OCI-LY3 (cell line): Measurements from ENCODE around the gene FBXO21.

Experiments
- H2AFZ ChIP-seq: fragments of 200-600, 300-600 bp; shearing (Covaris generic); 2 replicates; pipeline ENCODE4 v1.6.0; 2014; ENCODE audit warnings: antibody characterized with exemption, low read depth, low read length
- H3K27ac ChIP-seq: fragments of 200-600, 300-600 bp; sonication (generic); 2 replicates; pipeline ENCODE4 v1.5.1; 2014; ENCODE audit warnings: mild to moderate bottlenecking, low read length, moderate library complexity, mixed read lengths
- H3K27me3 ChIP-seq: fragments of 200-600, 300-600 bp; sonication (generic); 2 replicates; pipeline ENCODE4 v1.6.1; 2014; ENCODE audit warnings: low read depth, low read length, mixed read lengths
- H3K36me3 ChIP-seq: fragments of 200-600, 300-600 bp; sonication (generic); replicated peaks from 2 replicates; pipeline ENCODE3; 2014; ENCODE audit warnings: low read depth, low read length, mixed read lengths
- H3K4me1 ChIP-seq: fragments of 300-600, 200-600 bp; sonication (generic); 2 replicates; pipeline ENCODE4 v1.6.1; 2014; ENCODE audit warnings: low read length, mixed read lengths
- H3K4me2 ChIP-seq: fragments of 200-600, 300-600 bp; sonication (generic); 2 replicates; pipeline ENCODE4 v1.6.1; 2014; ENCODE audit warnings: low read length, mixed read lengths
- H3K4me3 ChIP-seq: fragments of 300-600, 200-600 bp; sonication (generic); 2 replicates; pipeline ENCODE4 v1.5.1; 2014; ENCODE audit warnings: antibody characterized with exemption, mild to moderate bottlenecking, low read length, moderate library complexity
- H3K79me2 ChIP-seq: fragments of 300-600, 200-600 bp; shearing (Covaris generic); 2 replicates; pipeline ENCODE4 v1.6.1; 2014; ENCODE audit warnings: mild to moderate bottlenecking, low read length, mixed read lengths
- H3K9ac ChIP-seq: fragments of 300-600, 200-600 bp; shearing (Covaris generic); 2 replicates; pipeline ENCODE4 v1.6.0; 2014; ENCODE audit warnings: mild to moderate bottlenecking, low read length, moderate library complexity
- H3K9me3 ChIP-seq: fragments of 200-600, 300-600 bp; shearing (Covaris generic); 2 replicates; pipeline ENCODE4 v1.6.1; 2014; ENCODE audit warnings: low read length, mixed read lengths; ENCODE audit not compliant: insufficient read depth
- H4K20me1 ChIP-seq: fragments of 200-600, 300-600 bp; sonication (generic); 2 replicates; pipeline ENCODE4 v1.6.1; 2016; ENCODE audit warnings: low read length, mixed read lengths; ENCODE audit not compliant: insufficient read depth
- EZH2phosphoT487 ChIP-seq: fragments of 200-600 bp; shearing (Covaris generic); IDR thresholded peaks from 2 replicates; pipeline ENCODE4 v1.6.1; 2018; ENCODE audit warnings: antibody characterized with exemption, mixed run types, low read depth
- TF ChIP-seq, protein P1 (sequence below): fragments of 200-600, 300-600 bp; sonication (generic); IDR thresholded peaks from 2 replicates; pipeline ENCODE4 v1.5.1; 2014; ENCODE audit warnings: antibody characterized with exemption, low read length, low read depth

The FBXO21 gene

DNA sequence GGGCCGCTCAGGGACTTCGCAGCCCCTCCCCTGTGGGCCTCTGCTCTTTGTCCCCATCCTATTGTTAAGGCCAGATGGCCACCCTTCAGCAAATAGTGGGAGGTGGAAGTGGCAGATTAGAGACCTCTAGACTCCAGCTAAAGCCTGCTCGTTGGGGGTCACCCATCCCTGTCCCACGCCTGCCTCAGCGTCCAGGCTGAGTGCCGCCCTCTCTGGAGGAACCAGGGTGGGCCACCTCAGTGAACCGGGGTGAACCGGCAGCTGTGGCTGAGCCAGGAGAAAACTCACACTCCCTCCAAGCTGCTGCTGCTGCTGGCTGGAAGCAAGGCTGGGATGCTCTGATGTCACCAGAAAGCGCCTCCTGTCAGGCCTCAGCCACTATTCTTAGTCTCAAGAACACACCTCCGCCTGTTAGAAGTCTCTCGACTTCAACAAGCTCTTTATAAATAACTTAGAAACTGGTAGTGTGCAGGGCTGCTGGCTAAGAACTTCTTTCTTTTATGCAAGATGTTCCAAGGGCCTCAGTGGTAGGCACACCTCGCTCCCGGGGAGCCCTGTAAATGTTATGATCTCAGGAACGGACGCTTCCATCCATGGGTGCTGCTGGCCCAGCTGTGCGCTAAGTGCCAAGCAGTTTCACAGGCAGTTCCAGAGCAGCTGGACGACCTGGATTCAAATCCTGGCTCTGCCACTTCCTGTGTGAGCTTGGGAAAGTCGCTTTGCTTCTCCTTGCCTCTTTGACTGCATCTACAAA lies 71.3 kb downstream of the FBXO21 start:
- H3K79me2 ChIP-seq = no peaks in the 10 kb centered on the region
- no peak overlapping the region; the same call in 1 of the 2 replicates for H3K4me2 ChIP-seq
- no peaks in the 10 kb centered on the region for H4K20me1 ChIP-seq
- no peak overlapping the region for H3K4me3 ChIP-seq
- TF ChIP-seq, protein P1, sequence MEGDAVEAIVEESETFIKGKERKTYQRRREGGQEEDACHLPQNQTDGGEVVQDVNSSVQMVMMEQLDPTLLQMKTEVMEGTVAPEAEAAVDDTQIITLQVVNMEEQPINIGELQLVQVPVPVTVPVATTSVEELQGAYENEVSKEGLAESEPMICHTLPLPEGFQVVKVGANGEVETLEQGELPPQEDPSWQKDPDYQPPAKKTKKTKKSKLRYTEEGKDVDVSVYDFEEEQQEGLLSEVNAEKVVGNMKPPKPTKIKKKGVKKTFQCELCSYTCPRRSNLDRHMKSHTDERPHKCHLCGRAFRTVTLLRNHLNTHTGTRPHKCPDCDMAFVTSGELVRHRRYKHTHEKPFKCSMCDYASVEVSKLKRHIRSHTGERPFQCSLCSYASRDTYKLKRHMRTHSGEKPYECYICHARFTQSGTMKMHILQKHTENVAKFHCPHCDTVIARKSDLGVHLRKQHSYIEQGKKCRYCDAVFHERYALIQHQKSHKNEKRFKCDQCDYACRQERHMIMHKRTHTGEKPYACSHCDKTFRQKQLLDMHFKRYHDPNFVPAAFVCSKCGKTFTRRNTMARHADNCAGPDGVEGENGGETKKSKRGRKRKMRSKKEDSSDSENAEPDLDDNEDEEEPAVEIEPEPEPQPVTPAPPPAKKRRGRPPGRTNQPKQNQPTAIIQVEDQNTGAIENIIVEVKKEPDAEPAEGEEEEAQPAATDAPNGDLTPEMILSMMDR = no peak
- no peak for TF ChIP-seq EZH2phosphoT487
- no peaks in the 10 kb centered on the region for H3K36me3 ChIP-seq
- no peaks in the 10 kb centered on the region for H3K4me1 ChIP-seq
- no peaks in the 10 kb centered on the region for H3K9me3 ChIP-seq
- no peak overlapping the region for H3K9ac ChIP-seq
- no peak overlapping the region for H2AFZ ChIP-seq
- H3K27ac ChIP-seq = no peak overlapping the region
- H3K27me3 ChIP-seq = no peaks in the 10 kb centered on the region

GRCh38 chr12:117114784-117115183 lies 75.5 kb downstream of the FBXO21 start:
- H3K4me1 ChIP-seq = peaks cover 12% of the 10 kb centered on the region

DNA sequence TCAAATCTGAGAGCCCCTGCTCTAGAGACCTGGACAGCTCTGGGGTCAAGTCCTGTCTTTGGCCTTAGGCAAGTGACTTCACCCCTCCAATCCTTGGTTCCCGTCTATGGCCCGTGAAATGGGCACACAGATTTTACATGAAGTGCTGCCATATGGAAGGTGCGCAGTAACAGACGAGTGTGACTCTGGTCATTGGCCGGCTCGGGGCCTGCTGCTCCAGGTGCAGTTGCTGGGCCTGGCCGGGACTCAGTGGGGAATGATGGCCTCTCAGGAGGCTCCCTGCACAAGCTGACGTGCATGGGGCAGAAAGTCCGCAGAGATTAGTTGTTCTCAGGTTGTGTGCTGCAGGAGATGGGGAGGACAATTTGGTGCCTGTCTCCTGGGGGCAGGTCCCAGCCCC lies 77.0 kb downstream of the FBXO21 start:
- H3K27ac ChIP-seq = no peak overlapping the region
- H3K4me2 ChIP-seq = no peak overlapping the region
- peaks cover 4% of the 10 kb centered on the region; the same call in 1 of the 2 replicates for H3K27me3 ChIP-seq
- H3K4me3 ChIP-seq = no peak overlapping the region
- no peaks in the 10 kb centered on the region for H4K20me1 ChIP-seq
- H3K9ac ChIP-seq = no peak overlapping the region
- H3K36me3 ChIP-seq = no peaks in the 10 kb centered on the region
- peaks cover 12% of the 10 kb centered on the region for H3K4me1 ChIP-seq
- H3K79me2 ChIP-seq = no peaks in the 10 kb centered on the region
- no peak overlapping the region for H2AFZ ChIP-seq
- H3K9me3 ChIP-seq = no peaks in the 10 kb centered on the region
- TF ChIP-seq, protein P1 = no peak
- TF ChIP-seq EZH2phosphoT487 = no peak

More at GRCh38 chr12:117114784-117115183, 75.5 kb downstream of the FBXO21 start:
- H2AFZ ChIP-seq = peak overlapping the region; percentile 67; the same call in 1 of the 2 replicates
- no peak overlapping the region for H3K4me3 ChIP-seq
- no peaks in the 10 kb centered on the region for H3K9me3 ChIP-seq
- no peak for TF ChIP-seq EZH2phosphoT487
- TF ChIP-seq, protein P1 = no peak
- no peaks in the 10 kb centered on the region for H3K36me3 ChIP-seq
- H3K27me3 ChIP-seq = peaks cover 4% of the 10 kb centered on the region; the same call in 1 of the 2 replicates
- H4K20me1 ChIP-seq = no peaks in the 10 kb centered on the region
- H3K27ac ChIP-seq = no peak overlapping the region
- H3K79me2 ChIP-seq = no peaks in the 10 kb centered on the region
- H3K4me2 ChIP-seq = no peak overlapping the region
- H3K9ac ChIP-seq = no peak overlapping the region

GRCh38 chr12:117111821-117112595 lies 78.3 kb downstream of the FBXO21 start:
- H3K36me3 ChIP-seq = no peaks in the 10 kb centered on the region
- H3K27me3 ChIP-seq = peaks cover 4% of the 10 kb centered on the region; the same call in 1 of the 2 replicates
- peak overlapping the region; percentile 42 for H3K4me2 ChIP-seq
- peaks cover 12% of the 10 kb centered on the region for H3K4me1 ChIP-seq
- H3K9me3 ChIP-seq = no peaks in the 10 kb centered on the region
- H4K20me1 ChIP-seq = no peaks in the 10 kb centered on the region
- H3K27ac ChIP-seq = no peak overlapping the region
- no peaks in the 10 kb centered on the region for H3K79me2 ChIP-seq
- H3K4me3 ChIP-seq = no peak overlapping the region
- TF ChIP-seq EZH2phosphoT487 = no peak
- TF ChIP-seq, protein P1 = no peak
- H2AFZ ChIP-seq = no peak overlapping the region
- H3K9ac ChIP-seq = no peak overlapping the region
